GM12874 (cell line): ENCODE results near the gene SLC13A1.

Source experiments
- CTCF ChIP-seq: IDR thresholded peaks from 2 replicates; pipeline ENCODE4 v1.5.1; 2011; ENCODE audit warnings: low read depth, mild to moderate bottlenecking, control low read depth, low read length, moderate library complexity; ENCODE audit not compliant: insufficient read depth

The SLC13A1 gene

DNA sequence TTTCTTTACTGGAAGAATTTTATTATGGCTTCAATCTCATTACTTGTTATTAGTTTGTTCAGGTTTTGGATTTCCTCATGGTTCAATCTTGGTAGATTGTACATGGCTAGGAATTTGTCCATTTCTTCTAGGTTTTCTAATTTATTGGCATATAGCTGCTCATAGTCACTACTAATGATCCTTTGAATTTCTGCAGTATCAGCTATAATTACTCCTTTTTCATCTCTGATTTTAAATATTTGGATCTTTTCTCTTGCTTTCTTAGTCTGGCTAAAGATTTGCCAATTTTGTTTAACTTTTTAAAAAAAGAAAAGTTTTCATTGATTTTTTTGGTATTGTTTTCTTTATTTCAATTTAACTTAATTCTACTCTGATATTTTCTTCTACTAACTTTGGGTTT, 59.2 kb downstream of the SLC13A1 start:
- no peak for TF ChIP-seq CTCF

DNA sequence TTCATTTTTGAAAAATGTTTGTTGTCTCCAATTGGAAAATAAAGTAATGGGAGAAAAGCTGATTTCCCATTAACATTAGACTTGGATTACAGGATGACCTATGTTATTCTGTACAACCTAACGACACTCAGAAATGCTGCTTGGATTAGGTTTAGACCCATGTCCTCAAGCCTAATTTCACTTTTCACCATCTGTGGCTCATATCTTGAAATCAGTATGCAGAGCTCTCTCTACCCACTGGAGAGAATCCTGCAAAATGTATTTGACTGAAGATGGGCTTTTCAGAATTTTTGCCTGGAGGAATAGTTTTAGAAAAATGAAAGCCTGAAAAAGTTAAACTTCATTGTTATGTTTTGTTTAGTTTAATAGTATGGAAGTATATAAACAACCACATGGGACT, 63.8 kb downstream of the SLC13A1 start:
- TF ChIP-seq CTCF, result no peak

DNA sequence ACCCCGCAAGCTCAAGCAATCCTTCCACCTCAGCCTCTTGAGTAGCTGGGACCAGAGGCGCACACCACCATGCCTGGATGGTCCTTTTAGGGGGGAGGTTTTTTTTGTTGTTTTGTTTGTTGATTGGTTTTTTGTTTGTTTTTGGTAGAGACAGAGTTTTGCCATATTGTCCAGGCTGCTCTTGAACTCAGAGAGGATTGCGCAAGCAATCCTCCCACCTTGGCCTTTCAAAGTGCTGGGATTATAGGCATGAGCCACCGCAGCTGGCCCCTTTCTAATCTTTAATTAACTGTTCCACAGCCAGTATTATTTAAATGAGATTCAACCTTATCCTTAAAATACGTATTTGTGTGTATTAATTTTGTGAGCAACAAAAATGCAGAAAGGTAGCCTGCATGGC, 65.8 kb downstream of the SLC13A1 start:
- TF ChIP-seq CTCF, result no peak

GRCh38 chr7:123131961-123132360, 67.8 kb downstream of the SLC13A1 start:
- TF ChIP-seq CTCF, result no peak

- TF ChIP-seq CTCF, result no peak
These were observed 68.2 kb downstream of the SLC13A1 start for GRCh38 chr7:123131556-123131955.

GRCh38 chr7:123131140-123131539, 68.6 kb downstream of the SLC13A1 start:
- TF ChIP-seq CTCF, result no peak

DNA sequence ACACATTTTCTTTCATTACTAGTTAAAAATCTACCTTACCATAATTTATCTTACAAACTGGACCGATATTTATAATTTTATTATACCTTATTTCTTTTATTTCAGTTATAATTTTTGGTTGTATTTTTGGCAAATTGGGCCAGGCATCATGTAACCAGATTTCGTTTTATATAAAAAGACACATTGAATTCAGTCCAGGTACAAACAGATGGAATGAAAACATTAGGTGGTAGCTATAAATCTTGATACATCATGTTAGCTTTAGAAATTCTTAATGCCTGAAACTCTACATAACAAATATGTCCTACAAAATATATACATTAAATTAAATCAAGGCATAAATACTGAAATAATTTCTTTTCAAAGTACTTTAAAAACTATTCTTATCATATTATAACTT, 73.1 kb downstream of the SLC13A1 start:
- TF ChIP-seq CTCF, result no peak

DNA sequence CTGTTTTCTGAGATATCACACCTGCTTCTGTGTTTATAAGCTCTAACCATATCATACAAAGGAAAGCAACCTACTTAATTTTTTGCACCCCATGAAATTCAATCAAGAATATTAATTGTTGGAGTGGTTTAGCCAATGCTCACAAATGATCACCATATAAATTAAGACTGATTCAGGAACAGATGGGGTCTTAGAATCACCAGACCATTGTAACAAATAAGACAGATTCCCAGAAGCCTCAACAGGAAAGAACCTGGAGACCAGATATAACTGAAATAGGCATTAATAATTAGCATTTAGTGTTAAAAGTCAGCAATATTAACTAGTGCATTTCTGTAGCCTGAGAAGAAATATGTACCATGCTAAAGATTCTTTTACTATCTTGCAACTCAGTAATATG, 73.6 kb downstream of the SLC13A1 start:
- TF ChIP-seq CTCF, result no peak
